Activated T-helper 2 cell treated with anti-CD3 and anti-CD28 coated beads, Interferon-gamma antibody, Interleukin-2, Interleukin-4, amounts not matched to agents 10 μg/mL and 5 μg/mL and 100 μg/mL, durations not matched to agents 14 hours and 24 hours and 36 hours (primary cell): ENCODE data around the gene NDUFA8. TPM values are rescaled to one million over a fixed set of nuclear protein-coding genes. Genes with fewer than 3 reads are reported as not detected.

Experiments
- DNase-seq: peaks from one replicate; pipeline ENCODE4 v3.0.0; 2021; ENCODE audit warnings: low spot score
- H3K27ac Mint-ChIP-seq: one replicate; pipeline ENCODE4 v1.8.0; 2021; ENCODE audit warnings: mixed read lengths
- H3K27me3 Mint-ChIP-seq: one replicate; pipeline ENCODE4 v1.8.0; 2021; ENCODE audit warnings: low read depth, mixed read lengths
- H3K36me3 Mint-ChIP-seq: one replicate; pipeline ENCODE4 v1.8.0; 2021; ENCODE audit warnings: low read depth, mixed read lengths
- H3K4me1 Mint-ChIP-seq: one replicate; pipeline ENCODE4 v1.8.0; 2021; ENCODE audit warnings: low read depth, mixed read lengths
- H3K4me3 Mint-ChIP-seq: one replicate; pipeline ENCODE4 v1.8.0; 2021; ENCODE audit warnings: low read depth, mild to moderate bottlenecking, moderate library complexity, mixed read lengths
- H3K9me3 Mint-ChIP-seq: one replicate; pipeline ENCODE4 v1.8.0; 2021; ENCODE audit warnings: mixed read lengths
- intact Hi-C: fragments of 100-400 bp; cut with micrococcal nuclease; formaldehyde crosslinking; loops from one replicate; pipeline ENCODE4 v1.15.1; 2023
- total RNA-seq: library from RNA; stranded (reverse); gene quantifications from 2 replicates; pipeline ENCODE4 v1.2.3, GENCODE V29; 2022

NDUFA8 gene
- total RNA-seq, 1 donor from 2014 or later: 48.7 TPM

DNA sequence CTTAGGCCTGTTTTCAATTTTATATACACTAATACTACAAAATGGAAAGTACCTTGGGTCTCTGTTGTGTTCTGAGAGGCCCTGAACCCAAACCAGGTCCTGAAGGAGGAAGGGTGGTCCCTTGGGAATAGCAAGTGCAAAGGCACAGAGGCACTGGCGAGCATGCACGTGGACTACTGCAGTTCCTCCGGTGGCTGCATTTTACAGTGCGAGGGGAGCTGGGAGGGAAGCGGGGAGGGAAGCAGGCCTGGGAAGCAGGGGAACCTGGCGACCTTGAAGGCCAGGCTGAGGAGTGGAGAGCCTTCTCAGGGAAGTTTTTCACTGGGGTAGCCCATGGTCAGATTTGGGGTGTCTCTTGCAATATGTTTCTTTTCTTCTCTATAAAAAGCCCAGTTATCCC lies 34.1 kb upstream of the NDUFA8 start:
- Mint-ChIP-seq H3K27ac (no peak overlapping the region), H3K4me3 (no peak overlapping the region), H3K4me1 (no peaks in the 10 kb centered on the region), H3K36me3 (no peaks in the 10 kb centered on the region), H3K9me3 (no peaks in the 10 kb centered on the region), H3K27me3 (peaks cover 6% of the 10 kb centered on the region)
- intact Hi-C loops: no loop called here
- DNase-seq: no peak

DNA sequence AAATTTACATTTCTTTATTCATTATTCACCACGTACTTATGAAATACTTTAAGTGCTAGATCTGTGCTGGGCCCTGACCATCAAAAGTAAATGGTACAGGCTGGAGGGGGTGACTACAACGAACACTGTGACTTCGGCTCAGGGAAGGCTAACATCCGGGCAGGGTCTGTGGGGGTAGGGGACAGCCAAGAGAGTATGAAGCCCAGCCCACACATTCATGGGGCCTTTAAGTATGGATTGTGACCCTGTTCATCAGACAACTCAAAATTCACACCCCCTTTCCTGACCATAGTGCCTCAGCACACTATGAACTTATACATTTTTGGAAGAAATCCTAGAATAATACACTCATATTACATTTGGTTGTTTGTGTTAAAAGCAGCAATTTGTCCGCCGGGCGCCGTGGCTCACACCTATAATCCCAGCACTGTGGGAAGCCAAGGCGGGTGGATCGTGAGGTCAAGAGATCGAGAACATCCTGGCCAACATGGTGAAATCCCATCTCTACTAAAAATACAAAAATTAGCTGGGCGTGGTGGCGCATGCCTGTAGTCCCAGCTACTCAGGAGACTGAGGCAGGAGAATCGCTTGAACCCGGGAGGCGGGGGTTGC lies 33.4 kb upstream of the NDUFA8 start:
- intact Hi-C loops: no loop called here
- H3K27me3 Mint-ChIP-seq: peaks cover 6% of the 10 kb centered on the region
- H3K27ac Mint-ChIP-seq: no peak overlapping the region

DNA sequence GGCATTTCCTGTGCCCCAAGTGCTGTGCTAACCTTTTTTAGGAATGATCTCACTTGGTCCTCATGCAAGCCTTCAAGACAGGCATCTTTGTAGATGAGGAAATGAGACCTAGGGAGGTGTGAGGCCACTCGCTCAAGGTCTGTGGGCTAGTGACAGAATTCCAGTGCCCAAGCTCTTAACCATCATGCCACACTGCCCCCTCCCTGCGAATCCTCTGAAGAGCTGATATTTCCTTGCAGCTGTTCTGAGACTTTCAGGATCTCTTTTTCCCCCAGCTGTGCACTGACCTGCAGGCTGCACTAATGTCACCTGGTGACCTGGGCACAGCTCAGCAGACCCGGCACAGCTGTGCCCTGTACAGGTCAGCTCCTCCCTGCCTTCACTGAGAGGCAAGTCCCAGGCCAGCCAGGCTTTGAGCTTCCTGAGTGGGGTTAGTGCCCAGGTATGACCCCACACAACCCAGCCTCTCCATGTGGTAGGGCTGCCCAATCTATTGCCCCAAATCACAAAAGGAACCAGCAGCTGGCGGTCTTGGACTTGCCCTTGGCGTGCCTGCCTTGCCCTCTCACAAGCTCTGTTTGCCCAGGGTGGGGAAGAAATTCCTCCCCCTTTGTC lies 32.8 kb upstream of the NDUFA8 start:
- H3K27me3 Mint-ChIP-seq: peaks cover 6% of the 10 kb centered on the region
- intact Hi-C loops: no loop called here

More for the DNA sequence above, 33.4 kb upstream of the NDUFA8 start:
- no peak for DNase-seq
- no peaks in the 10 kb centered on the region for H3K36me3 Mint-ChIP-seq
- no peaks in the 10 kb centered on the region for H3K9me3 Mint-ChIP-seq
- no peaks in the 10 kb centered on the region for H3K4me1 Mint-ChIP-seq
- H3K4me3 Mint-ChIP-seq: no peak overlapping the region

DNA sequence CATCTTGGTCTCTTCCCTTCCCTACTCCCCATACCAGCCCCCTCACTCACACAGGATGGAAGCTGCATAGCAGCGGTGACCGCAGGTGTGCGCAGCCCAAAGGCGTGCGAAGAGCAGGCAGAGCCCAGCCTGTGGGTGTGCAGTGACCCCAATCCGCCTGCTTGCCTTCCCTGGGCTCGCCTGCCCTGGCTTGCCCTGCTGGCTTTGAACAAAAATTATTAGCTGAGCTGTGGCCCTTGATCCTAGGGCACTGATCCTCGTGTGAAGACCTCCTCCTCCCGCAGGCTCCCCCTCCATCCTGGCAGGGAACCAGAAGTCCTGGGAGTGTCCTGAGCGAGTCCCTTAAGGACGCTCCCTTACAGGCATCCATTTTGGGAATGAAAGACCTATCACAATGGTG lies 32.0 kb upstream of the NDUFA8 start:
- H3K4me1 Mint-ChIP-seq: no peaks in the 10 kb centered on the region
- H3K27ac Mint-ChIP-seq: no peak overlapping the region
- H3K4me3 Mint-ChIP-seq: no peak overlapping the region
- H3K27me3 Mint-ChIP-seq: no peaks in the 10 kb centered on the region
- DNase-seq: no peak
- H3K9me3 Mint-ChIP-seq: no peaks in the 10 kb centered on the region
- H3K36me3 Mint-ChIP-seq: no peaks in the 10 kb centered on the region
- intact Hi-C loops: no loop called here

More for the DNA sequence above, 32.8 kb upstream of the NDUFA8 start:
- DNase-seq: no peak
- Mint-ChIP-seq H3K36me3 (no peaks in the 10 kb centered on the region), H3K27ac (no peak overlapping the region), H3K4me1 (no peaks in the 10 kb centered on the region), H3K9me3 (no peaks in the 10 kb centered on the region), H3K4me3 (no peak overlapping the region)

DNA sequence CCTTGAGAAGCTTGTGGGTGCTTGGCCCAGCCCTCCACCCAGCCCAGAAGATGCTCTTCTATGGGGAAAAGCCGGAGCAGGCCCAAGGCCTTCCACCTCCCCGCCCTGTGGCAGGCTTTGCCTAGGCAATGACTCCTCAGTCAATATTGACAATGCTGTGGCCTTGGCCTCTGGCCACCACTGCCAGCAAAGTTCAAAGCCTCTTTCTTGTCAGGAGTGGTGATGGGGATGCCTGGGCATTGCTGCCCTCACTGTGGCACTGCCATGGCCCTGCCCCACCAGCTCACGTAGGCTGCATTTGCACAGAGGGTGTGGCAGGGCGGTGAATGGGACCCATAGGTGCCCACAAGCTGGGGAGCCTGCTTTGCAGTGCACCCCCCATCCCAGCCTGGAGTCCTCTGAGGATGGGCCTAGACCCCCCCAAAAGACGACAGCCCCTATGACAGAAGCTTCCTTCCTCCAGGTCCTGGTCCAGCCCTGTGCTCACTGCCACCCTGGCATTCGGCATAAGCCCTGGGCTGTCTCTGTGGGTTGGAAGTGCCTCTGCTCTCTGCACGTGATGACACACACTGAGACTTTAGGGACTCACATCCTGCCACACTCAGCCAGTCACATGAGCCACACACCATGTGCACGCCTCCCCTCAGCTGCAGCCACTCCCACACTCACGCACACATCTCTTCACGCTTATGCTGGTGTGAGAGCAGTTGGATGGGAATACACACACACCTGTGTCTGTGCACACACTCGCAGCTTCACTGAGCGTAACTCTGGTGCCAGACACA lies 31.2 kb upstream of the NDUFA8 start:
- Mint-ChIP-seq H3K4me3 (no peak overlapping the region), H3K27ac (no peak overlapping the region), H3K4me1 (no peaks in the 10 kb centered on the region), H3K9me3 (no peaks in the 10 kb centered on the region), H3K36me3 (no peaks in the 10 kb centered on the region), H3K27me3 (no peaks in the 10 kb centered on the region)
- intact Hi-C loops: no loop called here
- DNase-seq: no peak

DNA sequence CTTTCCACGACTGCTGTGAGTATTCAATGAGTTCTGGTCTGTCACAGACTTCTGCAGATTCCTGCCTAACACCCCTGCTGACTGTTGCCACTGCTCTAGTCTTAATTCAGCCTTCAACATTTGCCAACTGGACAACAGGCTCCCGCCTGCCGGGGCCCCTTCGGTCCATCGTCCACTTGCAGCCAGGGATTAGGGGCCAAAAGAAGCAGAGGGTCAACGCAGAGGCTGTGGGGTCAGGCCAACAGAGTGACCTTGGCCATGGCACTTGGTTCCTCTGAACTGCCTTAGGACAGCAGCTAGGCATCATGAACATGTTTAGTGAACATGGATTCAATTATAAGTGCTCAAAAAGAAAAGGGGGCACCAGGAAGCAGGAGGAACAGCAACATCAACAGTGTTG lies 28.8 kb upstream of the NDUFA8 start:
- intact Hi-C loops: no loop called here
- Mint-ChIP-seq H3K9me3 (no peaks in the 10 kb centered on the region), H3K36me3 (no peaks in the 10 kb centered on the region), H3K4me1 (no peaks in the 10 kb centered on the region), H3K4me3 (no peak overlapping the region), H3K27ac (no peak overlapping the region), H3K27me3 (peaks cover 1% of the 10 kb centered on the region)
- DNase-seq: no peak

DNA sequence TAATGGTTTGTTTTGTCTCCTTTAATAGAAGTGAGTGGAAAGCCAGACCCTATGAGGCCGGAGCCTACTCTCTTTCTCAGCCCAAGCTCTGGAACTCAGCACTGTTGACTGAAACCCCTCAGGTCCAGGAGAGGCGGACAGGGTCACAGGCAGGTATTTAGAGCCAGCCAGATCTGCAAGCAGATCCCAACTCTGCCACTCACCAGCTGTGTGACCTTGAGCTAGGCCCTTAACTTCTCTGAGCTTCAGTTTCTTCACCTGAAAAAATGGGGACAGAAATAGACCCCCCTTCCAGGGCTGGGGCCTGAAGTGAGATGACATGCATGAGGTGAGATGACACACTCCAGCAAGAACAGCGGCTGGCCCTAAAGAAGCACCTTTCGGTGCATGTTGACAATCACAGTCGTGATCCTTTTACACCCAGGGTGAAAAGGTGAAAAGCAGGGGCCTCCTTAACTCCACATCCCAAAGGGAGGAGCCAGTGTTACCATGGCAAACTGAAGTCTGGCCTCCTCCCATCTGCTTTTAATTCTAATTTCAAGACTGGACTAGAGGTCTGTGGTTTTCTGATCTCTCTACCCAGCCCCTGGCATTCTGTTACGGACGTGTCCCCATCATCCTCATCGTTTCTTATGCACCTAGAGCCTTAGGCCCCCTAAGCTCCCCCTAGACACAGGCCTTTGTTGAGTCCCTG lies 27.3 kb upstream of the NDUFA8 start:
- Mint-ChIP-seq H3K4me3 (no peak overlapping the region), H3K27me3 (peaks cover 4% of the 10 kb centered on the region), H3K9me3 (no peaks in the 10 kb centered on the region), H3K36me3 (no peaks in the 10 kb centered on the region), H3K4me1 (no peaks in the 10 kb centered on the region), H3K27ac (no peak overlapping the region)
- no peak for DNase-seq
- intact Hi-C loops: no loop called here

DNA sequence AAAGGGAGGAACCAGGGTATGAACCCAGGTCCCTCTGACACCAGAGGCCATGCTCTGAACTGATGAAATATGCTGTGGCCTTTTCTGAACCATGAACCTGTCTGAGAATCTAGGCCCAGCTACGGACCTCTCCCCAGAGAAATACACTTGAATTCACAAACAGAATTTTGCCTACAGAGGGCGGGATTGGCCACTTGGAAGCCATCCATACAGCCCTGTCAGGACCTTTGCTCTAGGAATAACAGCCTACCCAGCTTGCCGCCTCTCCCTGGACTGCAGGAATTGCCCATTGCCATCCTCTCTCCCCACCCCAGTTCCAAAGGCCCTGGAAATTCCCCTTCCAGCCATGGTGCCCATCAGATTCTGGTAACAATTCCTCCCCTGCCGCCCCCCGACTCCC lies 26.7 kb upstream of the NDUFA8 start:
- DNase-seq: no peak
- Mint-ChIP-seq H3K4me3 (no peak overlapping the region), H3K27me3 (peaks cover 4% of the 10 kb centered on the region), H3K9me3 (no peaks in the 10 kb centered on the region), H3K27ac (no peak overlapping the region), H3K36me3 (no peaks in the 10 kb centered on the region), H3K4me1 (no peaks in the 10 kb centered on the region)
- intact Hi-C loops: no loop called here

DNA sequence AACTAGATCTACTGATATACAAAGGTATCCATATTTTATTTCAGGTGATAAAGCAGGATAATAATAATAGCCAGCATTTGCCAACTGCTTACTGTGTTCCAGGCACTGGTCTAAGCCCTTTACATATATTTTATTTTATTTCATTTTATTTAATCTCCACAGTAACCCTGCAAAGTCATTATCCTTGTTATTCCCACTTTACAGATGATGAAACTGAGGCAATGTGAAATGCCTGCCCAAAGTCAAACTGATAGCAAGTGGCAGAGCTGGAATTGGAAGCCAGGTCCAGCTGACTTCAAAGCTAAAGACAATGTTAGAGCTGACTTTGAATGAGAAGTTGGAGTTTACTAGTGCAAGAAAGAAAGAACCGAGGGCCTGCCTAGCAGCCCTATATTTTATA lies 25.0 kb upstream of the NDUFA8 start:
- no peaks in the 10 kb centered on the region for H3K9me3 Mint-ChIP-seq
- H3K27ac Mint-ChIP-seq: no peak overlapping the region
- H3K4me1 Mint-ChIP-seq: no peaks in the 10 kb centered on the region
- H3K4me3 Mint-ChIP-seq: no peak overlapping the region
- no peak for DNase-seq
- H3K36me3 Mint-ChIP-seq: no peaks in the 10 kb centered on the region
- H3K27me3 Mint-ChIP-seq: peaks cover 4% of the 10 kb centered on the region
- intact Hi-C loops: no loop called here

DNA sequence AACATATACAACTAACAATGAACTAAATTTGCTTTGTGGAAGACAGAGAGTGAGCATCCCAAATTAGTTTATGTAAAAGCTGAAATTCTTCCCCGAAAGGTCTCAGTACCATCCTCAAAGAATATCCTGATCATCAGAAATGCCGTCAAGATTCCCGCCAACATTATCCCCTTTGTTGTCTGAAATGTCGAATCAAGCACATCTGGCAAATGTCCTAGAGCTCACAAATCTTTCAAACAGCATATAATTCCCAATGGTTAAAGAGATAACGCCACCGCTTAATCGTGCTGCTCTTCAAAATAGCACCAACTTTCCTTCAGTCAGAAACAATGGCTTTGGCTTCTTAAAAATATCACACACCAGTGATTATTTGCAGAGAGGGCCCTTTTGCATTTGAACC lies 23.9 kb upstream of the NDUFA8 start:
- Mint-ChIP-seq H3K27ac (no peak overlapping the region), H3K4me1 (no peaks in the 10 kb centered on the region), H3K27me3 (peaks cover 11% of the 10 kb centered on the region), H3K4me3 (no peak overlapping the region), H3K9me3 (no peaks in the 10 kb centered on the region), H3K36me3 (no peaks in the 10 kb centered on the region)
- intact Hi-C loops: no loop called here
- no peak for DNase-seq

DNA sequence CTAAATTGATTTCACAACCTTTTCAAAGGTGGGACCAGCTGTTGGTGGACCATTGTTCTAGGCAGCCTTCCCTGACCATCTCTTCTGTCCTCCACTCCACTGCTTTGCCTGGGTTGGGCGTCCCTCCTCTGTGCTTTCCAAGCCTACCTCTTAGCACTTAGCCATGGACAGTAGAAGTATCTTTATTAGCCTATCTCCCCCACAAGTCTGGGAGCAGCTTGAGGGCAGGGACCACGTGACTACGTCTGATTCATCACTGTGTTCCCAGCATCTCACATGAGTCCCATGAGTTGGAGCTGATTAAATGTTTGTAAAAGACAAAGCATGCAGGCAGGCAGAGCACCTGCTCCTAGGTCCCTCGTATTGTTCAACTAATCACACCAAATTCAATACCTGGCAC lies 21.1 kb upstream of the NDUFA8 start:
- Mint-ChIP-seq H3K27ac (no peak overlapping the region), H3K4me3 (no peak overlapping the region), H3K9me3 (no peaks in the 10 kb centered on the region), H3K4me1 (no peaks in the 10 kb centered on the region), H3K27me3 (peaks cover 12% of the 10 kb centered on the region), H3K36me3 (no peaks in the 10 kb centered on the region)
- DNase-seq: no peak
- intact Hi-C loops: no loop called here

DNA sequence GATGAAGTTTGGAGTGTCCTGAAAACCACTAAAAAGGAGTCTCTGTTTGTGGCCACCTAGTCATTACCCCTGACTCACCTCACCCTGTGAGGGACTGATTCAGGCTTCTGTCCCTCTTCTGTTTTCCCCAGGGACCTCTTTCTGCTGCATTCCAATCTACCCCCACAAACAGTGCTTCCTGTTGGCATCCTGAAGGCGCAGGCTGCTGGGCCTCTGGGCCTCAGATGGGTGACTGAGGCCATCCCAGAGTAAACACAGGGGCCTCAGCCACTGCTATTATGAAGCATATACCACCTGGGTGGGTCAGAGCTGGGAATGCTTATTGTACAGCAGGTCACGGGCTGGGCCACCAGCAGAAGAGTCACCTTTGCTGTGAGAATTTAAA lies 20.1 kb upstream of the NDUFA8 start:
- no peaks in the 10 kb centered on the region for H3K4me1 Mint-ChIP-seq
- no peak for DNase-seq
- no peaks in the 10 kb centered on the region for H3K36me3 Mint-ChIP-seq
- no peak overlapping the region for H3K4me3 Mint-ChIP-seq
- H3K27ac Mint-ChIP-seq: no peak overlapping the region
- no peaks in the 10 kb centered on the region for H3K9me3 Mint-ChIP-seq
- peaks cover 12% of the 10 kb centered on the region for H3K27me3 Mint-ChIP-seq
- intact Hi-C loops: no loop called here
